ENCODE measurements around the gene MIER2. TPM values are rescaled to one million over a fixed set of nuclear protein-coding genes. Genes with fewer than 3 reads are reported as not detected.
"Not testable (repeated sequence)": the region's sequence is repeated elsewhere in the genome, so short reads cannot be mapped to it uniquely, and the experiment has no call there.

Gene MIER2
- total RNA-seq, 2 donors from 2014 or later = 17.3 to 19.1 TPM

GRCh38 chr19:275000-275399 lies 69.6 kb downstream of the MIER2 start:
- DNase-seq = no peak
- Histone ChIP-seq H3K4me3 (no peak overlapping the region), H3K9me3 (no peaks in the 10 kb centered on the region), H3K27ac (no peak overlapping the region), H3K36me3 (no peaks in the 10 kb centered on the region), H3K9ac (ENCODE audit: low read depth in 2 of 2, low read length in 2 of 2) (no peak overlapping the region), H3K4me1 (no peaks in the 10 kb centered on the region), H3K27me3 (no peaks in the 10 kb centered on the region)
- intact Hi-C loops (cut with DNase I) = no loop called here
- TF ChIP-seq CTCF (IDR thresholded peaks at IDR 0.05) = no peak

GRCh38 chr19:273393-273792 lies 71.2 kb downstream of the MIER2 start:
- Histone ChIP-seq H3K4me3 (no peak overlapping the region), H3K27ac (no peak overlapping the region), H3K9ac (ENCODE audit: low read depth in 2 of 2, low read length in 2 of 2) (no peak overlapping the region), H3K27me3 (no peaks in the 10 kb centered on the region), H3K9me3 (no peaks in the 10 kb centered on the region), H3K36me3 (no peaks in the 10 kb centered on the region), H3K4me1 (no peaks in the 10 kb centered on the region)
- DNase-seq = no peak
- no peak for TF ChIP-seq CTCF (IDR thresholded peaks at IDR 0.05)
- intact Hi-C loops (cut with DNase I) = no loop called here

- intact Hi-C loops (cut with DNase I) = no loop called here
- no peak for TF ChIP-seq CTCF (IDR thresholded peaks at IDR 0.05)
- H3K27me3 ChIP-seq = no peaks in the 10 kb centered on the region
- no peaks in the 10 kb centered on the region for H3K4me1 ChIP-seq
- H3K27ac ChIP-seq = no peak overlapping the region
- H3K9ac ChIP-seq (ENCODE audit: low read depth in 2 of 2, low read length in 2 of 2) = peak overlapping the region in 1 of 2 donors; percentile 24
- no peaks in the 10 kb centered on the region for H3K36me3 ChIP-seq
- no peaks in the 10 kb centered on the region for H3K9me3 ChIP-seq
- no peak for DNase-seq
- H3K4me3 ChIP-seq = no peak overlapping the region
Measured at GRCh38 chr19:271856-272255, 72.7 kb downstream of the MIER2 start.

GRCh38 chr19:270766-271318 lies 73.8 kb downstream of the MIER2 start:
- H3K9ac ChIP-seq (ENCODE audit: low read depth in 2 of 2, low read length in 2 of 2); H3K4me3 ChIP-seq; H3K27me3 ChIP-seq; intact Hi-C loops (cut with DNase I); H3K27ac ChIP-seq; DNase-seq; H3K36me3 ChIP-seq; H3K9me3 ChIP-seq; H3K4me1 ChIP-seq: not testable (repeated sequence)

- intact Hi-C loops (cut with DNase I) = no loop called here
- H3K27me3 ChIP-seq = no peaks in the 10 kb centered on the region
Measured at GRCh38 chr19:269241-269640, 75.4 kb downstream of the MIER2 start.

More at GRCh38 chr19:269241-269640, 75.4 kb downstream of the MIER2 start:
- H3K4me3 ChIP-seq = no peak overlapping the region
- no peak overlapping the region for H3K9ac ChIP-seq (ENCODE audit: low read depth in 2 of 2, low read length in 2 of 2)
- DNase-seq = no peak
- H3K4me1 ChIP-seq = no peaks in the 10 kb centered on the region
- H3K36me3 ChIP-seq = no peaks in the 10 kb centered on the region
- TF ChIP-seq CTCF (IDR thresholded peaks at IDR 0.05) = no peak
- H3K9me3 ChIP-seq = no peaks in the 10 kb centered on the region
- H3K27ac ChIP-seq = no peak overlapping the region
